GM19099 (cell line): ENCODE measurements around the gene HES5.

Experiments used
- POLR2A ChIP-seq: IDR thresholded peaks from 3 replicates; pipeline ENCODE4 v1.6.1; 2011; ENCODE audit warnings: low read depth; ENCODE audit not compliant: insufficient read length; ENCODE audit errors: extremely low read depth

HES5 gene

DNA sequence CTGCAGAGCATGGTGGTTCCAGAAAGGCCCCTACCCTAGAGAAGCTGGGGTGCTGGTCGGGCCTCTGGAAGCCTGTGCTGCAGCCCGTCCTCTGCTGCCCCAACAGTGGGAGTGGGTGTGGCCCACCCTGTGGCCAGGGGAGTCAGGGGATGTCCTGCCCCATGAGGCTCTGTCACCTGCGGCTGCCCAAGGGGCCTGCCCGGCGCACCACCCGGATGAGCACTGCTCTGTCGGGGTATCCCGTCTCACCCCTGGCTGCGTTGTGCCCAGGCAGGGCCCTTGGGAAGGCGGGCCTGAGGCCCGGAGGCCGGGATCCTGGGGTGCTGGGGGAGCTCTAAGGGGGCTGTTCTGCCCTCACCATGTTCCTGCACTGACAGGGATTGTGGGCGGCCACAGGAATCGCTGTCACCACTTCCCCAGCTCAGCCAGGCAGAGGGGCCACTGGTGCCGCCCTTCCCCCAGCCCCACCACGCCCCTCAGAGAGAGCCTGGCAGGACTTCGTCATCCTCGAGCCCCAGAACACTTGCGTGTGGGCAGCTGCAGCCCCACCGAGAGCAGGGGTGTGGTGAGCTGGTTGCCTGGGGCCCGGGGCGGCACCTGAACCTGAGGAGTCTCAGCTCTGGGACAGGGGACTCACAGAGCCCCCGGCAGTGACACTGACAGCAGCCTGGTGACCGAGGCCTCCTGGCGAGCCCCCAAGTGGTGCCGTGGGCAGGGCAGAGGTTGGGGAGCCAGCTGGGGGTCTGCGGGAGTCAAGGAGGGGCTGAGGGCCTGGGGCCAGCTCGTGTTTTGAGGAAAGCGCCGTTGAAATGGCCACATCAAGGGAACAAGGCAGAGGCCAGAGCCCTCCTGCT is 23.8 kb downstream of the HES5 start:
- TF ChIP-seq POLR2A: no peak

DNA sequence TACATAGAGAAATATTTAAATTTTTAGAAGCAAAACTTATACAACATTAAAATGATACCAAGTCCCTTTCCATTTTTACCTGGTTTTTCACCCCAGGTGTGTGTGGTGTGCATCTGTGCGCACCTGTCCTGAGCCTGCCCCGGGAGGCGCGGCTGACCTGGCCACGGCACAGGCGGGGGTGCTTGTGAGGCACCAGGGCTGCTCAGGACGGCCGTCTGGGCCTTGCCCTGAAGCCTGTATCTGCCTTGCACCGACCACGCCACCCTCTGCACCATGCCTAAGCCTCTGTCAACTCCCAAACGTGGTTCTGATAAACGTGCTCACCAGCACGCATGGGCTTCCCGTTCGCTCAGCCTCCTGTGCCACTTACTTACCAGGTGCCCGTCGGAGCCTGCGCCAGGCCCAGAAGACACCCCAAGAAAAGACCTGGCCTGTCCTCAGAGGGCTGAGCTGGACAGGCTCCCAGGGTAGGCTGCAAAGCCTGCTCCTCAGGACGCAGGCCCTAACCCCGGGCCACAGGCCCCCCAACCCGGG is 24.5 kb downstream of the HES5 start:
- no peak for TF ChIP-seq POLR2A

DNA sequence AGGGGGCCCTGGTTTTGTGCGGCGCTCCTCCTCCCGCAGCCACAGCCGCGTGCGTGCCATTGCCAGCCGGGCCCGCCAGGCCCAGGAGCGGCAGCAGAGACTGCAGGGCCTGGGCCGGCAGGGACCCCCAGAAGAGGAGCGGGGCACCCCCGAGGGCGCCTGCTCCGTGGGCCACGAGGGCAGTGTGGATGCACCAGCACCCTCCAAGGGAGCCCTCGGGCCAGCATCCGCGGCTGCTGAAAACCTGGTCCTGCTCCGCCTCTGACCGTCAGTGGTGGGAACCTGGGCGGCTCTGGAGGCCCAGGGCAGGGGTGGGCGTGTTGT is 25.2 kb downstream of the HES5 start:
- TF ChIP-seq POLR2A: no peak

DNA sequence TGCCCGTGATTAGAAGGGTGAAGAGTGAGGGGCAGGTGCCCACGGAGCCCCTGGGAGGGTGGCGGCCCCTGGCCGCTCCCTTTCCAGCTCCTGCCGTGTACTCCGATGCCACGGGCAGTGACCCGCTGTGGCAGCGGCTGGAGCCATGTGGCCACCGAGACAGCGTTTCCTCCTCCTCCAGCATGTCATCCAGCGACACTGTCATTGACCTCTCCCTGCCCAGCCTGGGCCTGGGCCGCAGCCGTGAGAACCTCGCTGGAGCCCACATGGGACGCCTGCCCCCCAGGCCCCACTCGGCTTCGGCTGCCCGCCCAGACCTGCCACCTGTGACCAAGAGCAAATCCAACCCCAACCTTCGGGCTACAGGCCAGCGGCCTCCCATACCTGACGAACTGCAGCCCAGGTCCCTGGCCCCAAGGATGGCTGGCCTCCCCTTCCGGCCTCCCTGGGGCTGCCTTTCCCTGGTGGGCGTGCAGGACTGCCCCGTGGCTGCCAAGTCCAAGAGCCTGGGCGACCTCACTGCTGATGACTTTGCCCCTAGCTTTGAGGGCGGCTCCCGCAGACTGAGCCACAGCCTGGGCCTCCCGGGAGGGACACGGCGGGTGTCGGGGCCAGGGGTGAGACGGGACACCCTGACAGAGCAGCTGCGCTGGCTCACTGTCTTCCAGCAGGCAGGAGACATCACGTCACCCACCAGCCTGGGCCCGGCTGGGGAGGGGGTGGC is 25.7 kb downstream of the HES5 start:
- no peak for TF ChIP-seq POLR2A

DNA sequence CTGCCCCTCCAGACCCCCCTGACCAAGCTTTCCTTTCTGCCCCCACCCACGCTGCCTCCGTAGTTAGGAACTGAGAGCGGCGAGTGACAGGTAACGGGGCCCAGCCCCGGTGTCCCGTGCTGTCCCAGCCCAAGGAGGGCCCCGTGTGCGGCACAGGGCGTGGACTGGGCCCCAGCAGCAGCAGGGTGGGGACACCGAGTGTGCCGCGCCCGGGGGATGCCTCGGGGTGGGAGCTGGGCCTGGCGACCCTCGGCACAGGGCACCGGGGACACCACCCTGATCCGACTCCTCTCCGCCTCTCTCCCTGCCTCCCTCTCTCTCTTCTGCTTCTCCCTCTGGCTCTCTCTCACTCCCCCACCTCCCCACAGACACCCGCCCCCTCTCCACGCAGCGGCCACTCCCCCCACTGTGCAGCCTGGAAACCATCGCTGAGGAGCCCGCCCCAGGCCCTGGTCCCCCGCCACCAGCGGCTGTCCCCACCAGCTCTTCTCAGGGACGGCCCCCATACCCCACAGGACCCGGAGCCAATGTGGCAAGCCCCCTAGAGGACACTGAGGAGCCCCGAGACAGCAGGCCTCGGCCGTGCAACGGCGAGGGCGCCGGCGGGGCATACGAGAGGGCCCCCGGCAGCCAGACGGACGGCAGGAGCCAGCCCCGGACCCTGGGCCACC is 26.4 kb downstream of the HES5 start:
- no peak for TF ChIP-seq POLR2A

DNA sequence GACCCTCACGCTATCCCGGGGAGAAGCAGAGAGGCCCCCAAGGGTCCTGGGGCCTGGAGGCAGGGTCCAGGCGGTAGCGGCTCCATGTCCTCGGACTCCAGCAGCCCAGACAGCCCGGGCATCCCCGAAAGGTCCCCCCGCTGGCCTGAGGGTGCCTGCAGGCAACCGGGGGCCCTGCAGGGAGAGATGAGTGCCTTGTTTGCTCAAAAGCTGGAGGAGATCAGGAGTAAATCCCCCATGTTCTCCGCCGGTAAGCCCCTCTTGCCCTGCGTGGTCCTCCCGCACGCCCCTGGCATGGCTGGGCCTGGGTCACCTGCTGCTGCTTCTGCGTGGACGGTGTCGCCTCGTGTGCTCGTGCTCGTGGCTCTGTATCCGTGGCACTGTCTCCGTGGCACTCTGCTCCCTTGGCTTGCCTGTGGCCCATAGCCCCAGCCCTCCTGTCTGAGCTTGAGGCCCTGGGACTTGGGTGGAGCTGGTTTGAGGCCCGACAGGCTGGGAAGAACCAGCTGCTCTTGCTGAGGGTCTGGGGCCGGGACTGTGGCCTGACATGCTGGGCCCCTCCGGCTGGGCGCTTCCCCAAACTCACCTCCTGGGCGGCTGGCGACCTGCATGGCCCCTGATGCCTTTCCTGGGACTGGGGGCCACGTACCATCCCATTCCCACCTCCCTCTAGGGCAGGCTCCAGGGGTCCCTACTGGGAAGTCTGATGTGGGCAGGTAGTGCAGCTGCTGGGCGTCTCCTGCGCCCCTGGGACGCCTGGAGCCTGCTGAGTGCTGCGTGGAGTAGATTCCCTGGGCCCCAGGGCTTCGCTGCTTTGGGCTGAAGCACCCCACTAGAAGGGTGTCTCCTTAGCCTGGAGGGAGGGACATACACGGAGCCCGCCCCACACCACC is 27.2 kb downstream of the HES5 start:
- TF ChIP-seq POLR2A: no peak

DNA sequence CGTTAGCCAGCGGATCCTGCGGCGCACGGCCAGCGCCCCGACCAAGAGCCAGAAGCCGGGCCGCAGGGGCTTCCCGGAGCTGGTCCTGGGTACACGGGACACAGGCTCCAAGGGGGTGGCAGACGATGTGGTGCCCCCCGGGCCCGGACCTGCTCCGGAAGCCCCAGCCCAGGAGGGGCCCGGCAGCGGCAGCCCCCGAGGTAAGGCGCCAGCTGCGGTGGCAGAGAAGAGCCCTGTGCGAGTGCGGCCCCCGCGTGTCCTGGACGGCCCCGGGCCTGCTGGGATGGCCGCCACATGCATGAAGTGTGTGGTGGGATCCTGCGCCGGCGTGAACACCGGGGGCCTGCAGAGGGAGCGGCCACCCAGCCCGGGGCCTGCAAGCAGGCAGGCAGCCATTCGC is 27.9 kb downstream of the HES5 start:
- no peak for TF ChIP-seq POLR2A

DNA sequence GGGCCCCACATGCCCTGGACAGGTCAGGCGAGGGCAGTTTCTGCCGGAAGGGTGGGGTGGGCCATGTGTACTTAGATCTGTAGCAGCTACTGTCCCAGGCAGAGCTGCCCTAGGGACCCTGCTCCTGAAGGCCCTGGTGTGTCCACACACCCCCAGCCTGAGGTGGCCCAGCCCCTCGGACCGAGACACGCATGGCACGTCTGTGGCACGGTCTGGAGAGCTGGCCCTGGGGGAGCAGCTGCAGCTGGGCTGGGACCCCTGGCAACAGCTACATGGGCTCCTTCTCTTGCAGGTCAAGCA is 28.3 kb downstream of the HES5 start:
- no peak for TF ChIP-seq POLR2A

DNA sequence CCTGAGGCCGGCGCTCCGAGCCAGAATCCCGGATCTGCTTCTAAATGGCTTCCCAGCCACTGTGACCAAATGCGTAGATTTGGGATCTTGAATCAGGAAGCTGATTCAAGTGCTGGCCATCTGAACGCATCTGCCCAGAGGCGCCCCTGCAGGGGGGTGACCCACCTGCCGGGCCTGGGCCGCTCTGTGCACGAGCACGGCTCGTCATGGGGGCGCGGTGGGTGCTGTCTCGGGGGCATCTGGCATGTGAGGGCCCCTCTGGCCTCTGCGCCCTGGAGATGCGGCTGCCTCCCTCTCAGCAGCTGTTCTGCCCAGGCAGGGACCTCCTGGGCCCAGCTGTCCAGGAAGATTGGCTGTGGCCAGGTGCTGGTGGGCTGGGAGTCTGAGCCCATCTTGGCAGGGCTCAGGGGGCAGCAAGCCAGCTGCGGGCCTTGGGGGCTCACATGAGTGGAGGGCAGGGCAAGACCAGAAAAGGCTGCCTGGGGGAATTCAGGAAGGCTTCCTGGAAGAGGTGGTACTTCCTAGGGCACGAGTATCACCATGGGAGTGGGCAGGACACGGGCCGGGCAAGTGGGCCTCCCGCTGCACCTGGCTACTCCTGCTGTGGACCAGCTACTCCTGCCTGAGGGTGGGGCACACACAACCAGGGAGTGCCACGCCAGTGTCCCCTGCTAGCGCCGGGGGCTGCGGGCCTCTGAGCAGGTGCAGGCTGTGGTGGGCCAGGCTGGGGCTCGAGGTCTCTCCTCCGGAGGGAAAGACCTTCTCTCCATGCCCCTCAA is 28.8 kb downstream of the HES5 start:
- TF ChIP-seq POLR2A: no peak

DNA sequence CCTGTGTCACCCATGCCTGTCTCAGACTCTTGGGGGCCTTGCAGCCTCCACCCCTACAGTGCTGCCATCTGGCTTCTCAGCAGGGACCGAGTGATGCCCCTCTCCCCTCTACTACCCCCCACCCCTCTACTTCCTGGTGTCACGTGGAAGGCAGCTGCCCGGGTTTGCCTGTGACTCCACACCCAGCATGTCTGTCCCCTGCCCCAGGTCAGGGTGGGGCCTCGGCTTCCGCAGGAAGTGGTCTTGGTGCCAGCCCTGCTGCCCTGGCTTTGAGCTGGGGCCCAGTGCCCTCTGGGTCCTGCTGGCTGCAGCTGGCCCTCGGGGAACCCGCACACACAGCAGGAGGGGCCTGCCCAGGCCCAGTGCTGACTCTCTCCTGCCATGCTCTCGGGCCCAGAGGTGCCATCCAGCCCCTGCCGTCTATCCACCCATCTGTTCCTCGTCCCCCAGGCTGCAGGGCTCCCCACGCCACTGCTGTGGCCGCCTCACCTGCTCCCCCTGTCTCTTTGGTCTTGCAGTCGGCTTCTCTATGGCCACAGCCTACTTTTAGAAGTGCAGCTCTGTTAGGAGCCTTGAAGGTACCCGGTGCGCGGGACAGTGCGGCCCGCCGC is 30.0 kb downstream of the HES5 start:
- TF ChIP-seq POLR2A: no peak

DNA sequence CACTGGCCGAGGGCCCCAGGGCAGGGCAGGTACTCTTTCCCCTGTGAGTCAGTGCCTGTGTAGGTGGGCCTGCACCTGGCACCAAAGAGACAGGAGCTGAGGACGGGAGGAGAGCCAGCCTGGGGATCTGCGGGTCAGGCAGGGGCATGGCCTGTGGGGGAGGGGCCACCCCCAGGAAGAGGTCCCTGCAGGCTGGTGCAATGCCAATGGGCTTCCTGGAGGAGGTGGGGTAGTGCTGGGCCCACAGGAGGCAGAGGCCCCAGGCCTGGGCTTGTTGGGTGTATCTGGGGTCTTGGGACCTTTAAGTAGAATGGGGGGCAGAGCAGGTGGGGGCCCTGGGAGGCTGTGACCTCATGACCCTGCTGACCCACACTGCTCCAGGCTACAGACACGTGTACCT is 30.8 kb downstream of the HES5 start:
- no peak for TF ChIP-seq POLR2A

DNA sequence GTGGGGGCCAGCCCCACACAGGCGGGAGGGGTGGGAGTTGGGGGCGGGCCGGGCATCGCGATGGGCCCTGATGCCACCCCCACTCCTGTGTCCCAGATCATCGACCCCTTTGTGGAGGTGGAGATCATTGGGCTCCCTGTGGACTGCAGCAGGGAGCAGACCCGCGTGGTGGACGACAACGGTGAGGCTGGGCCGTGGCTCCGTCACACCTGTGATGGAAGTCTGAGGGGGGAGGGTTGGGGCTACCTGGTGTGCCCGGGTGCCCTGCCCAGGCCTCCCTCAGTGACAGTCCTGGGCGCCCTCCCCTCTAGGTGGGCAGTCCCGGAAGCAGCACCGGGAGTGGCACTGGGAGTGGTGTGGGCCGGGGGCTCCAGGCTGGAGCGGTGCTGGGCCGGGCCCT is 31.4 kb downstream of the HES5 start:
- no peak for TF ChIP-seq POLR2A

DNA sequence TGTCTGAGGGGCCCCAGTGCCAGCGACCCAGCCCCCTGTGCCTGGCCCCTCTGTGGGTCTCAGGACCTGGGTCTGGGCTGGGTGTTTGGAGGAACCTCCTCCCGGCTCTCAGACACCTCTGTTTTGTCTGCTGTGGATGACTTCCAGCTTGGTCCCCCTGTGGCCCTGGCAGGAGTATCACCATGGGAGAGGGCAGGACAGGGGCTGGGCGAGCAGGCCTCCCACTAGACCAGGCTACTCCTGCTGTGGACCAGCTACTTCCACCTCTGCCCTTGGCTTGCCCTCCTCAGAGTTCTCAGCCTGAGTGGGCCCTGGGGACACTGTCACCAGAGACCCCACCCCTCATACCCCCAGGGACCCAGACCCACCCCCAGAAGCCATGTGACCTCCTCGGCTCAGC is 32.2 kb downstream of the HES5 start:
- no peak for TF ChIP-seq POLR2A

DNA sequence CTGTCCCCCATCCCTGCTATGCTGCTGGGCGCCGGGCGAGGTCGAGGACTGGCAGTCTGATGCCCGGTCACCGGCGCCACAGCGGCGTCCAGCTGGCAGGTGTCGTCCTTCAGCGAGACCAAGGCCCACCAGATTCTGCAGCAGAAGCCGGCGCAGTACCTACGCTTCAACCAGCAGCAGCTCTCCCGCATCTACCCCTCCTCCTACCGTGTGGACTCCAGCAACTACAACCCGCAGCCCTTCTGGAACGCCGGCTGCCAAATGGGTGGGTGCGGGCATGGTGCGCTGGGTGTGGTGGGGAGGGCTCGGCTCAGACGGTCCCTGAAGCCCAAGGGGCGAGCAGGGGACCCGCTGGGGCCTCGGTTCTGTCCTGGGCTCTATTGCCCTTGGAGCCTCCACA is 33.3 kb downstream of the HES5 start:
- TF ChIP-seq POLR2A: no peak
